Progenitor cell of endocrine pancreas (in vitro differentiated cells): ENCODE results near the gene SUFU. TPM values are rescaled to one million over a fixed set of nuclear protein-coding genes. Genes with fewer than 3 reads are reported as not detected.

ENCODE experiments used
- DNase-seq: peaks from one replicate; pipeline ENCODE4 v3.0.0; 2021; ENCODE audit warnings: low spot score; ENCODE audit not compliant: unreplicated experiment
- H3K27ac Mint-ChIP-seq: 2 replicates; pipeline ENCODE4 v1.8.0; 2021; ENCODE audit warnings: mild to moderate bottlenecking, moderate library complexity, mixed read lengths
- H3K27me3 Mint-ChIP-seq: 2 replicates; pipeline ENCODE4 v1.8.0; 2021; ENCODE audit warnings: mixed read lengths
- H3K36me3 Mint-ChIP-seq: 2 replicates; pipeline ENCODE4 v1.8.0; 2022; ENCODE audit warnings: mixed read lengths; ENCODE audit not compliant: insufficient read depth
- H3K4me1 Mint-ChIP-seq: 2 replicates; pipeline ENCODE4 v1.8.0; 2021; ENCODE audit warnings: low read depth, mixed read lengths
- H3K4me3 Mint-ChIP-seq: 2 replicates; pipeline ENCODE4 v1.8.0; 2021; ENCODE audit warnings: low read depth, mild to moderate bottlenecking, moderate library complexity, mixed read lengths
- H3K9me3 Mint-ChIP-seq: 2 replicates; pipeline ENCODE4 v1.8.0; 2021; ENCODE audit warnings: low read depth, mixed read lengths
- CTCF ChIP-seq: fragments of 200-600 bp; sonication (generic); IDR thresholded peaks from one replicate; pipeline ENCODE4 v1.5.0; 2021; ENCODE audit warnings: antibody characterized with exemption, mild to moderate bottlenecking; ENCODE audit not compliant: unreplicated experiment
- total RNA-seq: library from RNA; stranded (reverse); gene quantifications from 2 replicates; pipeline ENCODE4 v1.2.1, GENCODE V29; 2021

Gene SUFU
- total RNA-seq, 1 donor from 2014 or later = 25.8 TPM

- H3K27me3 Mint-ChIP-seq = no peaks in the 10 kb centered on the region
- H3K4me3 Mint-ChIP-seq = no peak overlapping the region
- no peak for TF ChIP-seq CTCF
- peaks cover 7% of the 10 kb centered on the region for H3K36me3 Mint-ChIP-seq
- H3K4me1 Mint-ChIP-seq = no peaks in the 10 kb centered on the region
- H3K9me3 Mint-ChIP-seq = no peaks in the 10 kb centered on the region
- DNase-seq = no peak
- no peak overlapping the region for H3K27ac Mint-ChIP-seq
Observed at GRCh38 chr10:102554531-102554930, 50.8 kb downstream of the SUFU start.

DNA sequence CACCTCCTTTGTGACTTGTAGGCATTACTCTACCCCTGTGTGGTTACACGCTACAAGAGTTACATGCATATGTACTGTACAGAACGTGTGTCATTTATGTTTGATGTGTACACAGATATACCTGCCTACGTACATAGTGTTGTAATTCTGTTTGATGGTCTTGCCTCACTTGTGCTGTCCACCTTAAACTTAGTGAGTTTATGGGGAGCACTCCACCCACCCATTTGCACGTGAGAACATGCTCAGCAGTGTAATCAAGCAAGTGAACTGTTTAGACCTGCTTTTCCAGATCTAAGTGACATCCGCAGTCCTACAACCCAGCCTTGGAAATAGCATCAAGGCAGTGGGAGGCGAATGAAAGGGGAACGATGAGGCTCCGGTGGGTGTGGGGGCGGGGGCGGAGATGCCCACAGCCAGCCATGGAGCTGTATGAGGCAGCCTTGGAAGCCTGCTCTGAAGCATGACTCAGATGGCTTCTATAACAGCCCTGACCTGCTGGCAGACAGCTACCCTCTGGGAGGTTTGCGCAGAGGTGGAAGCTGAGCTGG, 52.1 kb downstream of the SUFU start:
- Mint-ChIP-seq H3K27ac (no peak overlapping the region), H3K36me3 (peaks cover 4% of the 10 kb centered on the region), H3K9me3 (no peaks in the 10 kb centered on the region), H3K4me3 (no peak overlapping the region), H3K27me3 (no peaks in the 10 kb centered on the region), H3K4me1 (no peaks in the 10 kb centered on the region)
- TF ChIP-seq CTCF = no peak
- no peak for DNase-seq

- Mint-ChIP-seq H3K36me3 (peaks cover 1% of the 10 kb centered on the region), H3K9me3 (no peaks in the 10 kb centered on the region), H3K27ac (no peak overlapping the region), H3K4me3 (no peak overlapping the region), H3K4me1 (no peaks in the 10 kb centered on the region), H3K27me3 (no peaks in the 10 kb centered on the region)
- TF ChIP-seq CTCF = no peak
- no peak for DNase-seq
Observed at GRCh38 chr10:102557569-102557968, 53.8 kb downstream of the SUFU start.

DNA sequence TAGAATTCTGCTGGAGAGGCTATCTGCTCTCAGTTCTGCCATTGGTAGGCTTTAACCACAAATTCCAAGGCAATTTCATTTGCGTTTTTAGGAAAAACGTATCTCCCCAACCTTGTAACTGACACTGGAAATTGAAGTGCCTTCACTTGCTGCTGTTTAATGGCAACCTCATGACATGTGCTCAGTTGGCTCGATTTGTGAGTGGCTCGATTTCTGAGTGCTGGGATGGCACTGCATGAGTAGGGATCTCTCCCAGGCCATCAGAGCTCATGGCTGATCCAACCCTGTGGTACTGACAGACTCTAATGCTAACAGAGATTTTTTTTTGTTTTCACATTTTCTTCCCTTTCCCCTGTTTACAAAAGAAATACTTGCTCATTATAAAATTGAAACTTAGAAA, 56.0 kb downstream of the SUFU start:
- peaks cover 2% of the 10 kb centered on the region for H3K36me3 Mint-ChIP-seq
- H3K4me3 Mint-ChIP-seq = no peak overlapping the region
- no peak overlapping the region for H3K27ac Mint-ChIP-seq
- no peak for TF ChIP-seq CTCF
- no peaks in the 10 kb centered on the region for H3K27me3 Mint-ChIP-seq
- DNase-seq = no peak
- H3K4me1 Mint-ChIP-seq = no peaks in the 10 kb centered on the region
- no peaks in the 10 kb centered on the region for H3K9me3 Mint-ChIP-seq

DNA sequence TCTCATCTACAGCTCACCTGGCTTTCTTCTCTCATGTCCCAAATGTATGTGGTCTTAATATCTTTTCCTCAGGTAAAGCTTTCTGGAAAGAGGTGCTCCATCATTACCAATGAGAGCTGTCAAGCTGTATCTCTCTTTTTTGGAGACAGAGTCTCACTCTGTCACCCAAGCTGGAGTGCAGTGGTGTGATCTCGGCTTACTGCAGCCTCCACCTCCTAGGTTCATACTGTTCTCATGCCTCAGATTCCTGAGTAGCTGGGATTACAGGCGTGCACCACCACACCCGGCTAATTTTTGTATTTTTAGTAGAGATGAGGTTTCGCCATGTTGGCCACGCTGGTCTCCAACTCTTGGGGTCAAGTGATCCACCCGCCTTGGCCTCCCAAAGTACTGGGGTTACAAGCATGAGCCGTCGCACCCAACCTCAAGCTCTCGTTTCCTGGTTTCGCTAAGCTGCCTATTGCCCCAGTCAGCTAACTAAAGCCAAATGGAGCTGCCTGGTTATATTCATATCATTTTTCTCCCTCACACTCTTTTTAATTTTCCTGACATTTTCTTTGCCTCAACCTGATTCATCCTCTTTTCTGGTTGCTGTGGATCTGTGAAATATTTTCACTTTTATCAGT, 60.5 kb downstream of the SUFU start:
- TF ChIP-seq CTCF = no peak
- H3K36me3 Mint-ChIP-seq = peaks cover 2% of the 10 kb centered on the region
- no peaks in the 10 kb centered on the region for H3K4me1 Mint-ChIP-seq
- no peak overlapping the region for H3K27ac Mint-ChIP-seq
- H3K27me3 Mint-ChIP-seq = no peaks in the 10 kb centered on the region
- no peaks in the 10 kb centered on the region for H3K9me3 Mint-ChIP-seq
- DNase-seq = no peak
- no peak overlapping the region for H3K4me3 Mint-ChIP-seq
